ACC112 (cell line): ENCODE measurements around the gene SLC39A11.

Experiments used
- H2AFZ ChIP-seq: fragments of 200-600 bp; sonication (generic); one replicate; pipeline ENCODE4 v1.6.0; 2017; ENCODE audit warnings: antibody characterized with exemption, low read length; ENCODE audit not compliant: unreplicated experiment
- H3K27ac ChIP-seq: fragments of 200-600 bp; sonication (generic); 2 replicates; pipeline ENCODE4 v1.5.1; 2014; ENCODE audit warnings: low read depth, mild to moderate bottlenecking, antibody characterized with exemption, low read length, moderate library complexity
- H3K27me3 ChIP-seq: fragments of 200-600 bp; sonication (generic); 2 replicates; pipeline ENCODE4 v1.6.1; 2014; ENCODE audit warnings: mild to moderate bottlenecking, antibody characterized with exemption, low read length, moderate library complexity, mixed read lengths; ENCODE audit not compliant: insufficient read depth
- H3K36me3 ChIP-seq: fragments of 200-600 bp; sonication (generic); 2 replicates; pipeline ENCODE4 v1.6.1; 2016; ENCODE audit warnings: mild to moderate bottlenecking, antibody characterized with exemption, low read length, moderate library complexity, mixed read lengths; ENCODE audit not compliant: insufficient read depth
- H3K4me1 ChIP-seq: fragments of 200-600 bp; sonication (generic); one replicate; pipeline ENCODE4 v1.6.1; 2016; ENCODE audit warnings: low read length, mixed read lengths; ENCODE audit not compliant: insufficient read depth, unreplicated experiment, control insufficient read depth
- H3K4me3 ChIP-seq: fragments of 200-600 bp; sonication (generic); 2 replicates; pipeline ENCODE4 v1.5.1; 2014; ENCODE audit warnings: mild to moderate bottlenecking, low read depth, low read length
- H3K79me2 ChIP-seq: fragments of 200-600 bp; sonication (generic); one replicate; pipeline ENCODE4 v1.6.0; 2016; ENCODE audit warnings: low read length; ENCODE audit not compliant: control insufficient read depth, unreplicated experiment, insufficient read depth

The SLC39A11 gene

DNA sequence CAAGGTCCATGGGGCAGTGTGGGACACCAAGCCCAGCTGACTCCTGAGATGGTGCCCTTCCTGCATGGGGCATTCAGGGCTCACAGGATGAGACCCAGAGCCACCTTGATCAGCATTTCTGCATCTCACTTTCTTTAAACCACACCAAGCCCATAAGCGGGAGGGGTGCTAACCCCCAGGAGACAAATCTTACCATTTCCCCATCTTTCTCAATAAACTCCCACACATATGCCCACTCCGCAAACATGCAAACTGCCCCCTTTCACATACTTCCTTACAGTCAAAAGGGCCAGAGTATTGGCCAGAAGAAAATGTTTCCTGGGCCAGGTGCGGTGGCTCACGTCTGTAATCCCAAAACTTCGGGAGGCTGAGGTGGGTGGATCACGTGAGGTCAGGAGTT lies 3.7 kb upstream of the SLC39A11 start:
- H3K4me3 ChIP-seq = no peak overlapping the region

DNA sequence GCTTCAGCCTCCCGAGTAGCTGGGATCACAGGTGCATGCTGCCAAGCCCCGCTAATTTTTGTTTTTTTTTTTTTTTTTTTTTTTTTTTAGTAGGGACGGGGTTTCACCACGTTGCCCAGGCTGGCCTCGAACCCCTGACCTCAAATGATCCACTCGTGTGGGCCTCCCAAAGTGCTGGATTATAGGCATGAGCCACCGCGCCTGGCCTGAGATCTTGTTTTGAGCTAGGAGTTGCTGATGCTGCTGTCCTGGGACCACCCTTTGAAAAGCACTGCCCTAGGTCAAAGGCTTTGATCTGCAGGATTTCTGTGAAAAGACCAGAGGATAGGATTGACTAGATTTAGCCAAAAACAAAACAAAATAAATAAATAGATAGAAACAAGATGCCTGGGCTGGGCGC lies 798 bp upstream of the SLC39A11 start:
- H3K27me3 ChIP-seq = peaks cover 5% of the 10 kb centered on the region; the same call in 1 of the 2 replicates
- no peak overlapping the region for H3K4me3 ChIP-seq
- peaks cover 14% of the 10 kb centered on the region for H3K4me1 ChIP-seq
- no peaks in the 10 kb centered on the region for H3K36me3 ChIP-seq
- H3K79me2 ChIP-seq = no peaks in the 10 kb centered on the region
- H3K27ac ChIP-seq = no peak overlapping the region
- H2AFZ ChIP-seq = no peak overlapping the region

More for the DNA sequence above, 3.7 kb upstream of the SLC39A11 start:
- Histone ChIP-seq H3K79me2 (no peaks in the 10 kb centered on the region), H2AFZ (no peak overlapping the region), H3K4me1 (peaks cover 14% of the 10 kb centered on the region), H3K27ac (no peak overlapping the region), H3K27me3 (peaks cover 9% of the 10 kb centered on the region; the same call in 1 of the 2 replicates), H3K36me3 (no peaks in the 10 kb centered on the region)

DNA sequence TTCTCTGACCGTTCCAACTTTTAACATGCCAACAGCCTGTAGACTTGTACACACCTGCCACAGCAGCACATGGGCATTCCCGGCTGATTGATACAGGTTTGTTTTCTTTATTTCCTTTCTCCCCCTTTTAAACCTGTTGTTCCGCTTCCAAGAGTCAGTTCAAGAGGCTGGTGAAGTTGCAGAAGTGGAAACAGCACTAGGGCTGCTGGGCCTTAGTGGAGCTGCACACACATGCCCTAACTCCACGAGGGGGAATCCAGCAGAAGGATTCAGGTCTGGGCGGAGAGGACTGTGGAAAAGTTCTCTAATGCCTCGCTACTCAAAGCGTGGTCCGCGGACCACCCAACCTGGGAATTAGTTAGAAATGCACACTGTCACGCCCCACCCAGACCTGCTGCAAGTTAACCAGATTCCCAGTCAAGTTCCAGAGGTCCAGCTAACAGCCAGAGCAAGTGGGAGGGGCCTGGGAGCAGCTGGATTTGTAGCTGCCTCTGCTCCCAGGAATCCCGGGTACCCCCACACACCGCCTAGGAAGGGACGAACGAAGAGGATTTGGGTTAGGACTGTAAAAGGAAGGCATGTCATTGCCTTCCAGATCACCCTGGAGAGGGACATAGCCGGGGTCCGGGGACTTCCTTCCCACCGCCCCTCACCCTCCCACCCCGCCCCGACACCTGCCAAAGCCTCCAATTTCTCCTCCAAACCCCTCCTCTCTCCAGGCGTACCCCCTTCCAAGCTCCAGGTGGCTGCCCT lies 542 bp downstream of the SLC39A11 start:
- H3K27ac ChIP-seq = no peak overlapping the region
- peaks cover 9% of the 10 kb centered on the region for H3K4me1 ChIP-seq
- H3K79me2 ChIP-seq = no peaks in the 10 kb centered on the region
- peak overlapping the region; percentile 79 for H2AFZ ChIP-seq
- no peaks in the 10 kb centered on the region for H3K36me3 ChIP-seq
- H3K27me3 ChIP-seq = peaks cover 5% of the 10 kb centered on the region; the same call in 1 of the 2 replicates
- H3K4me3 ChIP-seq = peak overlapping the region; percentile 88

DNA sequence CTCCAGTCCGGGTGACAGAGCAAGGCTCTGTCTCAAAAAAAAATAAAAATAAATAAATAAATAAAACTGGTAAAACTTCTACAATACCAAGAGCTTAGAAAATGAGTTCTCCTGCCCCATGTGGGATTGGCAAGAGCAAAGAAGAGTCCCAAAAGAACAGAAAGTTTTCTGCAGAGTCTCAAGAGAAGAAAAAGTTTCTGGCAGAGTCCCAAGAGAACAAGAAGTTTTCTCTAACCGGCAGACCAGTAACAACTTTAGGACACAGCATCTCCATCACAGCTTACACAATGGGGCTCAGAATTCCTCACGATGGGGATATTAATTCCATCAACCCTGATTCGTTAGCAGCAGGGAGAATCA lies 1.1 kb downstream of the SLC39A11 start:
- Histone ChIP-seq H3K4me3 (peak overlapping the region; percentile 88), H3K27me3 (peaks cover 5% of the 10 kb centered on the region; the same call in 1 of the 2 replicates), H3K79me2 (no peaks in the 10 kb centered on the region), H3K27ac (no peak overlapping the region), H3K4me1 (peaks cover 6% of the 10 kb centered on the region), H2AFZ (no peak overlapping the region), H3K36me3 (no peaks in the 10 kb centered on the region)

DNA sequence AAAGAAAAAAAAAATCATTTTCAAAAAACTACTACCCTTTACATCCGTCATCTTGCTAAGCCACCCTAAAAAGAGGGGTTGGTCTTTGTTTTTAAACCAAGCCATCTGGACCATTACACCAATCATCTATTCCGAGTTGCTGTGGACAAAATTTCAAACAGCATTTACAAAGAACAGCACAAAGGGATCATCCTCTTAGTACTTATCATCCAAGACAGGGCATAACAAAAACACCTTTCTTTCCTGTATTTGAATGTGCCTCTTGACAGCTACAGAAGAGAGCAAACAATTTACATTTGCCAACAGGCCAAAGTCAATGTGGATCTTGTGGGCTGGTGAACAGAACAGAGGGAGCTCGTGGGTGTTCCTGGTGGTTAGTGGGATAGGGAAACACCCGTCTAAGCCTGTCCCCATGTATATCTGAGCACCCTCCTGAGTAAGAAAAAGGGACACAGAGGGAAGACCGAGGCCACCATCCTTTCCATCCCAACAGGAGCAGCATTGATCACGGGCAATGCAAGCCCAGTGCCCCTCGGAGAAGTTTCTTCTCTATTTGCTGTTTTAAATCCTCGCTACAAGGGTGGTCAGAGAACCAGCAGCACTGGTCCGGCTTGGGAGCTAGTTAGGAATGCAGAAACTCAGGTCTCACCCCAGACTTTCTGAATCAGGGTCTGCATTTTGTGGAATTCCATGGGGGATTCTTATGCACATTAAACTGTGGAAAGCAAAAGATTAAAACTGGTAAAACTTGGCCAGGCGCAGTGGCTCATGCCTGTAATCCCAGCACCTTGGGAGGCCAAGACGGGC lies 1.9 kb downstream of the SLC39A11 start:
- Histone ChIP-seq H3K27me3 (peaks cover 4% of the 10 kb centered on the region; the same call in 1 of the 2 replicates), H3K4me1 (peaks cover 6% of the 10 kb centered on the region), H3K36me3 (no peaks in the 10 kb centered on the region), H3K4me3 (no peak overlapping the region), H3K79me2 (no peaks in the 10 kb centered on the region), H2AFZ (no peak overlapping the region), H3K27ac (no peak overlapping the region)

DNA sequence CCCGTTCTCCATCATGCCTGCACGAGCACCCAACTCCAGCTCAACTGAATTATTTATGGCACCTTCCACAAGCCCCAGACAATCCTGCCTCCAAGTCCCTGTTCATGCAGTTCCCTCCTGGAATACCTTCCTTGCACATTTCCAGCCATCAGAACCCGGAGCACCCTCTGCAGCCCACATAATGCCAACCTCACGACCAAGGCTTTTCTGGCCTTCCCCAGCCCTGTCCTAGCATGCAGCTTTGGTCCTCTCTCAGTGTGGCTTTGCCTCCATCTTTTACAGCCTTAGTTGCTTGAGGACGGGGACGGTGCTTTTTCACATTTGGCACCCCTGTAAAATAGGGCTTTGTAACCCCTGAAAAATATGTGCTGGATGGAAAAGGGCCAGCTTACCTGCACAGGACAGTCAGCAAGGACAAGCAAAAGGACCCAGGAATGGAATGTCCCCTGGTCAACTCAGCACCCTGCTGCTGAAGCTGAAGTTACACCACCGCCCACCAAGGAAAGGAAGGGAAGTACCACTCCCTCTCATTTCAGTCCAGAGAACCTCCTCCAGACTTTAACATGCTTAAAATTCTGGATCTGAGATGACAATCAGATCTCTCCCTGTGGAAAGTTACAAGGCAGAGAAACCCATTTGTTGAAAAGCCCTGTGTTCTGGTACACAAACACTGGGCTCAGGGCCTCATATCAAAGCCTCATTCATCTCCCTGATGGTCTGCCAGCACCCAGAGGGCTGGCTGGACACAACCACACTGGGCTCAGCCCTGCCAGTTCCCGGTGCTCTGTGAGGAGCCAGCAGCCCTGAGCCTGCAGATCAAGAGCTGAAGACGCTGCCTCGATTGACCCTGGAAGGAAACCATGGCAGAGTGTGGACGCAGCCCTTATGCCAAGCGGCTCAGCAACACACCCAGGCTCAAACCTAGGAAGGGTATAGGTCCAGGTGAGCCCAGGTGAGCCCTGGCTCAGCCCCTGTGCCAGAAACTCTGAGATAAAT lies 2.9 kb downstream of the SLC39A11 start:
- Histone ChIP-seq H3K4me3 (no peak overlapping the region), H3K27me3 (no peaks in the 10 kb centered on the region), H3K27ac (no peak overlapping the region), H3K4me1 (peaks cover 6% of the 10 kb centered on the region), H3K36me3 (0 out of 2 replicates have a peak, but pooled peaks cover 4% of the 10 kb centered on the region), H2AFZ (no peak overlapping the region), H3K79me2 (no peaks in the 10 kb centered on the region)

DNA sequence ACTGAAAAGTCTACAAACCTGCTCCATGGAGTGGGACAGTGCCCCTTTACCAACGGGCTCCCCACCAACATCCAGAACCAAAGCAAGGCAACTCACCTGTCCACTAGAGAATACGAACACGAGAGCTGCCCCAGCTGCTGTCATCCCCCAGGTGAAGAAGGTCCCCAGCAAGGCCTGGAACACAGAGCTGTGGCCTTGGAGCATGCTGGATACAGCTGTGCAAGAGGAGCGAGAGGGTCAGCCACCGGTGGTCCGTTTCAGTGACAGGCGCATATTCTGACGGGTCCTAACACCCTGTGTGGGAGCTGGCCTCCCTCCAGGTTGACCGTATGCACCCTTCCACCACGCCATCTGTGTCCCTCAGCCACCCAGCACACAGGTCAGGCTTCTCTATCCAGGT lies 3.9 kb downstream of the SLC39A11 start:
- Histone ChIP-seq H2AFZ (no peak overlapping the region), H3K79me2 (no peaks in the 10 kb centered on the region), H3K4me3 (no peak overlapping the region), H3K4me1 (peaks cover 6% of the 10 kb centered on the region), H3K27me3 (no peaks in the 10 kb centered on the region), H3K36me3 (peaks cover 12% of the 10 kb centered on the region; the same call in 1 of the 2 replicates), H3K27ac (no peak overlapping the region)

DNA sequence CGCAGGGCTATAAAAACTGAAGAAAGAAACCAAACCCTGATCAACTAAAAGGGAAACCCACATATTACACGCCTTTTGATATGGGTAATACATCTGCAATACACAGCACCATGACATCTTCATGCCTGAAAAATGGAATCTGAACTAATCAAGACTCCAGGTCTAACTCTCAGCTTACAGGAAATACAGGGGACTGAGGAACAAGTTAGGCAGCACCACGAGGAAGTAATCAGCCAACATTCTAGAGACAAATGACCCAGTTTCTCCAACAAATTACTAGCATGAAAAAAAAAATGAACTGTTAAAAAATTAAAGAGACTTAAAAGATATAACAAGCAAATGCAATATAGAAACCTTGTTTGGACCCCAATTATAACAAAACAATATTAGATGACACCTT lies 9.1 kb downstream of the SLC39A11 start:
- Histone ChIP-seq H3K27me3 (no peaks in the 10 kb centered on the region), H3K36me3 (peaks cover 18% of the 10 kb centered on the region; the same call in 1 of the 2 replicates), H2AFZ (no peak overlapping the region), H3K4me3 (no peak overlapping the region), H3K79me2 (no peaks in the 10 kb centered on the region), H3K4me1 (no peaks in the 10 kb centered on the region), H3K27ac (no peak overlapping the region)

DNA sequence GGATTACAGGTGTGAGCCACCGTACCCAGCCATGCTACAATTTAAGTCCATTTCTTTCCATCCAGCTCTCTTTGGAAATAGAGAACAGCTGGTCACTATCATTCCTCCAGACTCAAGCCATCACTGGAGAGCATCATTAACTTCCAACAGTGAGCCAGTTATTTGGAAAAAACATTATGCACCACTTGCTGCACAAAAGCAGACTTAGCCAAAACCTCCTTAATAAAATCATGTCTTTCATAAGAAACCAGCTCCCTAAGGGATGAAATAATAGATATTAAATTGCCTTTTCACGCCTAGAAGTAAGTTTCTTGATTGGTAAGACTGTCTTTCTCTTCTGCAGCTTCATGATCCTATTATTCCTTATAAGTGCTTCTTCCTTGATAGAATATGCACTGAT lies 17.9 kb downstream of the SLC39A11 start:
- no peaks in the 10 kb centered on the region for H3K79me2 ChIP-seq
- H3K27me3 ChIP-seq = no peaks in the 10 kb centered on the region
- no peaks in the 10 kb centered on the region for H3K36me3 ChIP-seq
- H2AFZ ChIP-seq = no peak overlapping the region
- H3K4me3 ChIP-seq = no peak overlapping the region
- no peak overlapping the region for H3K27ac ChIP-seq
- no peaks in the 10 kb centered on the region for H3K4me1 ChIP-seq
